K562 (cell line): ENCODE results near the gene CPEB1. TPM values are rescaled to one million over a fixed set of nuclear protein-coding genes. Genes with fewer than 3 reads are reported as not detected.

Experiments used
- ATAC-seq: fragments of 200-7000 bp; cut with Tn5 transposase; 3 replicates; pipeline ENCODE4 v1.9.1; 2020; ENCODE audit warnings: moderate library complexity
- BruUV-seq: library from RNA; stranded (reverse); fragments of 400-500 nt; replicated peaks from 2 replicates; lab custom pipeline; 2021; lab: Mats Ljungman, UMichigan
- CTCF ChIA-PET: fragments of 300-600 bp; formaldehyde crosslinking; extraction: SDS; loops from one replicate; lab custom pipeline; 2021; ENCODE audit warnings: low intra/inter-chr PET ratio; lab: Yijun Ruan, JAX
- POLR2A ChIA-PET: fragments of 300-600, 350-650 bp; sonication (Branson Sonifier 250); formaldehyde crosslinking; extraction: SDS; loops from one replicate; lab custom pipeline; 2021; ENCODE audit warnings: antibody characterized with exemption, inconsistent platforms; lab: Yijun Ruan, JAX
- DNase-seq, 4 experiments: peaks; one replicate each; pipeline versions ENCODE4 v3.0.0 to v3.0.0-alpha.2; 2011 to 2018; ENCODE audit warnings: low spot score in 3 of 4, mixed read lengths in 3 of 4; ENCODE audit errors: extremely low read depth in 1 of 4
- FAIRE-seq: peaks from 2 replicates; lab custom pipeline; 2011; peaks lifted over from hg19 to GRCh38; lab: Jason Lieb, UNC
- H2AFZ ChIP-seq: 2 replicates; pipeline ENCODE4 v1.6.0; 2011; ENCODE audit warnings: low read depth, low read length, control low read depth, inconsistent platforms
- H3K27ac ChIP-seq: fragments of 200-600 bp; 3 replicates; pipeline ENCODE4 v1.8.0; 2011; ENCODE audit warnings: low read depth, mild to moderate bottlenecking, control low read depth, inconsistent platforms, low read length, moderate library complexity, mixed read lengths; ENCODE audit errors: extremely low read depth
- H3K27me3 ChIP-seq, 2 experiments: fragments of 300-600 bp in 1 of 2; 2 replicates in 1 of 2; 3 replicates in 1 of 2; pipeline versions ENCODE4 v1.6.0 to v1.8.0; 2011; ENCODE audit warnings: inconsistent platforms in 2 of 2, low read length in 2 of 2, mild to moderate bottlenecking in 1 of 2, mixed read lengths in 1 of 2, moderate library complexity in 1 of 2; ENCODE audit not compliant: control insufficient read depth in 2 of 2, insufficient read depth in 2 of 2
- H3K36me3 ChIP-seq: fragments of 300-600 bp; 3 replicates; pipeline ENCODE4 v1.8.0; 2011; ENCODE audit warnings: mild to moderate bottlenecking, low read length, inconsistent platforms; ENCODE audit not compliant: control insufficient read depth, insufficient read depth
- H3K4me1 ChIP-seq, 2 experiments: fragments of 200-600 bp in 1 of 2; replicated peaks in 1 of 2; 2 replicates in 1 of 2; 3 replicates in 1 of 2; pipeline versions ENCODE4 v1.5.1 to v1.8.0; 2011; ENCODE audit warnings: inconsistent platforms in 2 of 2, low read length in 2 of 2, mild to moderate bottlenecking in 1 of 2, mixed read lengths in 1 of 2, moderate library complexity in 1 of 2; ENCODE audit not compliant: control insufficient read depth in 2 of 2, insufficient read depth in 2 of 2
- H3K4me2 ChIP-seq: 2 replicates; pipeline ENCODE4 v1.6.1; 2011; ENCODE audit warnings: low read length, control low read depth, inconsistent platforms, mixed read lengths; ENCODE audit not compliant: insufficient read depth
- H3K4me3 ChIP-seq: fragments of 200-600 bp; sonication (generic), shearing (Covaris generic); 2 replicates; pipeline ENCODE4 v1.5.1; 2016; ENCODE audit warnings: control low read depth, inconsistent platforms
- H3K79me2 ChIP-seq: fragments of 200-600 bp; 3 replicates; pipeline ENCODE4 v1.8.0; 2011; ENCODE audit warnings: low read length, inconsistent platforms; ENCODE audit not compliant: control insufficient read depth, insufficient read depth
- H3K9ac ChIP-seq, 2 experiments: 2 replicates each; pipeline versions ENCODE4 v1.6.0 to v1.6.1; 2011; ENCODE audit warnings: low read depth in 2 of 2, low read length in 2 of 2, control low read depth in 1 of 2, inconsistent platforms in 1 of 2, mild to moderate bottlenecking in 1 of 2, mixed read lengths in 1 of 2; ENCODE audit not compliant: insufficient read depth in 1 of 2
- H3K9me1 ChIP-seq: one replicate; pipeline ENCODE4 v1.6.0; 2011; ENCODE audit warnings: inconsistent platforms, mild to moderate bottlenecking, low read length, moderate library complexity; ENCODE audit not compliant: control insufficient read depth, insufficient read depth
- H3K9me3 ChIP-seq: replicated peaks from 2 replicates; pipeline ENCODE4 v1.5.1; 2011; ENCODE audit warnings: low read depth, low read length, inconsistent platforms; ENCODE audit not compliant: control insufficient read depth, insufficient read depth
- H4K20me1 ChIP-seq: replicated peaks from 2 replicates; pipeline ENCODE4 v1.6.1; 2011; ENCODE audit warnings: low read length, inconsistent platforms, mixed read lengths; ENCODE audit not compliant: control insufficient read depth, insufficient read depth
- ARID1B ChIP-seq: fragments of 450-650 bp; IDR thresholded peaks from 2 replicates; pipeline ENCODE4 v1.6.1; 2016; ENCODE audit warnings: antibody characterized with exemption, mild to moderate bottlenecking, inconsistent platforms
- NCOA6 ChIP-seq: fragments of 450-650 bp; IDR thresholded peaks from 2 replicates; pipeline ENCODE4 v1.6.1; 2017; ENCODE audit warnings: mild to moderate bottlenecking
- NFIX ChIP-seq: fragments of 250-450 bp; sonication (Bioruptor Pico); IDR thresholded peaks from 2 replicates; pipeline ENCODE4 v1.4.0; 2020; ENCODE audit warnings: low read depth, mild to moderate bottlenecking, moderate library complexity
- POLR3A ChIP-seq: IDR thresholded peaks from 2 replicates; pipeline ENCODE4 v1.6.1; 2011; ENCODE audit warnings: borderline replicate concordance, mild to moderate bottlenecking, moderate library complexity; ENCODE audit not compliant: insufficient read length, insufficient read depth; ENCODE audit errors: extremely low read depth
- SETDB1 ChIP-seq: IDR thresholded peaks from one replicate; pipeline ENCODE4 v1.6.1; 2012; ENCODE audit warnings: low read length, control low read depth, inconsistent platforms
- TCFL5 ChIP-seq: fragments of 250-450 bp; sonication (Bioruptor Pico); conservative IDR thresholded peaks from 2 replicates; pipeline ENCODE4 v1.6.1; 2021; ENCODE audit warnings: mild to moderate bottlenecking, moderate library complexity, matching md5 sums
- TFE3 ChIP-seq: fragments of 450-650 bp; formaldehyde crosslinking; IDR thresholded peaks from 2 replicates; pipeline ENCODE4 v1.4.0; 2020; ENCODE audit warnings: mild to moderate bottlenecking, mixed read lengths
- WGBS: fragments of 100-300 bp; shearing (Covaris generic); methylation state at CpG from one replicate; pipeline ENCODE4 v1.1.6; 2016; ENCODE audit warnings: low coverage, mixed read lengths; ENCODE audit not compliant: insufficient coverage; ENCODE audit errors: missing lambda C conversion rate; 5-methylcytosine and 5-hydroxymethylcytosine counted together
- in situ Hi-C: fragments of 300-500 bp; cut with MboI; formaldehyde crosslinking; loops from 4 replicates; pipeline ENCODE4 v1.15.0; 2018; ENCODE audit warnings: inconsistent platforms, mixed read lengths
- intact Hi-C: fragments of 100-400 bp; cut with micrococcal nuclease; formaldehyde crosslinking; loops from 2 replicates; pipeline ENCODE4 v1.14.2; 2022
- polyA plus RNA-seq, 8 experiments: library from polyadenylated mRNA; depleted of rRNA in 4 of 8; stranded (reverse) in 5 of 8; unstranded in 3 of 8; fragments of >200 nt; fragmentation: Nextera tagmentation in 2 of 8; fragmentation: Illumina TruSeq in 1 of 8; extraction: Ambion mirVana in 2 of 8; extraction: Trizol in 1 of 8; gene quantifications; 2 replicates each; pipeline versions ENCODE4 v1.2.1 to v1.2.3, GENCODE V29; 2011 to 2014; ENCODE audit warnings: inconsistent platforms in 1 of 8, missing spikeins in 1 of 8
- total RNA-seq, 7 experiments: library from RNA; depleted of rRNA in 6 of 7; stranded (reverse); fragments of >200 nt in 6 of 7; fragmentation: Illumina TruSeq in 2 of 7; extraction: Trizol in 2 of 7; gene quantifications; 2 replicates each; pipeline versions ENCODE4 v1.2.1 to v1.2.3, GENCODE V29; 2011 to 2021; ENCODE audit warnings: low replicate concordance in 1 of 7
- TF ChIP-seq, protein P1 (sequence below): fragments of 250-450 bp; sonication (Bioruptor Pico); IDR thresholded peaks from 2 replicates; pipeline ENCODE4 v1.5.0; 2021; ENCODE audit warnings: mild to moderate bottlenecking, borderline replicate concordance

The CPEB1 gene
- total and polyA plus RNA-seq, 9 of the 15 experiments (the other 6 are each of a cell fraction or from before 2014, with no cell fraction given): 2.2 to 13.4 (median 9.7) TPM

- Histone ChIP-seq H2AFZ (no peak overlapping the region), H3K4me3 (no peak overlapping the region), H4K20me1 (no peaks in the 10 kb centered on the region), H3K9ac (no peak overlapping the region), H3K4me2 (no peak overlapping the region), H3K27me3 (no peaks in the 10 kb centered on the region), H3K27ac (no peak overlapping the region), H3K36me3 (peaks cover 12% of the 10 kb centered on the region; the same call in 2 of the 3 replicates), H3K9me1 (no peaks in the 10 kb centered on the region), H3K4me1 (no peaks in the 10 kb centered on the region), H3K79me2 (no peaks in the 10 kb centered on the region; the same call in 1 of the 3 replicates), H3K9me3 (no peaks in the 10 kb centered on the region)
- ATAC-seq: no peak
- FAIRE-seq: no peak
- in situ Hi-C loops (no loop called here), intact Hi-C loops (no loop called here)
- WGBS: 82% methylated on average over 5 of the region's 5 CpGs
- no peak for DNase-seq
- POLR2A ChIA-PET: no interaction called here
- TF ChIP-seq TCFL5 (CRISPR knock-in tag): no peak
- TF ChIP-seq, protein P1, sequence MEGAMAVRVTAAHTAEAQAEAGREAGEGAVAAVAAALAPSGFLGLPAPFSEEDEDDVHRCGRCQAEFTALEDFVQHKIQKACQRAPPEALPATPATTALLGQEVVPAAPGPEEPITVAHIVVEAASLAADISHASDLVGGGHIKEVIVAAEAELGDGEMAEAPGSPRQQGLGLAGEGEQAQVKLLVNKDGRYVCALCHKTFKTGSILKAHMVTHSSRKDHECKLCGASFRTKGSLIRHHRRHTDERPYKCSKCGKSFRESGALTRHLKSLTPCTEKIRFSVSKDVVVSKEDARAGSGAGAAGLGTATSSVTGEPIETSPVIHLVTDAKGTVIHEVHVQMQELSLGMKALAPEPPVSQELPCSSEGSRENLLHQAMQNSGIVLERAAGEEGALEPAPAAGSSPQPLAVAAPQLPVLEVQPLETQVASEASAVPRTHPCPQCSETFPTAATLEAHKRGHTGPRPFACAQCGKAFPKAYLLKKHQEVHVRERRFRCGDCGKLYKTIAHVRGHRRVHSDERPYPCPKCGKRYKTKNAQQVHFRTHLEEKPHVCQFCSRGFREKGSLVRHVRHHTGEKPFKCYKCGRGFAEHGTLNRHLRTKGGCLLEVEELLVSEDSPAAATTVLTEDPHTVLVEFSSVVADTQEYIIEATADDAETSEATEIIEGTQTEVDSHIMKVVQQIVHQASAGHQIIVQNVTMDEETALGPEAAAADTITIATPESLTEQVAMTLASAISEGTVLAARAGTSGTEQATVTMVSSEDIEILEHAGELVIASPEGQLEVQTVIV: no peak
- no peak for TF ChIP-seq POLR3A
- no peak for TF ChIP-seq ARID1B
- no peak for TF ChIP-seq NCOA6
- no peak for TF ChIP-seq NFIX (CRISPR knock-in tag)
- TF ChIP-seq SETDB1: no peak
- no peak for TF ChIP-seq TFE3 (CRISPR knock-in tag)
- CTCF ChIA-PET: no interaction called here
- no TSS peak for BruUV-seq
These were observed 45.0 kb downstream of the CPEB1 start for GRCh38 chr15:82602195-82602594.
